HG02870 (cell line): ENCODE measurements around the gene DACH1.

Source experiments
- ATAC-seq: cut with Tn5 transposase; IDR thresholded peaks from one replicate; pipeline ENCODE4 v1.9.1; 2021; ENCODE audit warnings: mild to moderate bottlenecking, moderate library complexity; ENCODE audit not compliant: unreplicated experiment

DACH1 gene

GRCh38 chr13:71632206-71632605 is 234.8 kb downstream of the DACH1 start:
- ATAC-seq = no peak

GRCh38 chr13:71629167-71629566 is 237.8 kb downstream of the DACH1 start:
- no peak for ATAC-seq

- ATAC-seq = no peak
Measured at GRCh38 chr13:71626421-71627117, 240.4 kb downstream of the DACH1 start.

- no peak for ATAC-seq
Measured at GRCh38 chr13:71625694-71626093, 241.3 kb downstream of the DACH1 start.

GRCh38 chr13:71624653-71625600 is 242.1 kb downstream of the DACH1 start:
- no peak for ATAC-seq

- no peak for ATAC-seq
Measured at GRCh38 chr13:71621174-71622124, 245.6 kb downstream of the DACH1 start.

GRCh38 chr13:71619096-71619495 is 247.9 kb downstream of the DACH1 start:
- no peak for ATAC-seq

GRCh38 chr13:71618159-71618558 is 248.8 kb downstream of the DACH1 start:
- no peak for ATAC-seq

GRCh38 chr13:71617265-71617664 is 249.7 kb downstream of the DACH1 start:
- ATAC-seq = no peak

- no peak for ATAC-seq
Measured at GRCh38 chr13:71613066-71613745, 253.8 kb downstream of the DACH1 start.

- ATAC-seq = no peak
Measured at GRCh38 chr13:71611292-71611691, 255.7 kb downstream of the DACH1 start.

- no peak for ATAC-seq
Measured at GRCh38 chr13:71610876-71611275, 256.1 kb downstream of the DACH1 start.

- ATAC-seq = no peak
Measured at GRCh38 chr13:71609271-71609670, 257.7 kb downstream of the DACH1 start.

GRCh38 chr13:71607575-71607974 is 259.4 kb downstream of the DACH1 start:
- no peak for ATAC-seq

GRCh38 chr13:71606818-71607217 is 260.2 kb downstream of the DACH1 start:
- ATAC-seq = no peak

GRCh38 chr13:71605744-71606143 is 261.3 kb downstream of the DACH1 start:
- no peak for ATAC-seq

- ATAC-seq = no peak
Measured at GRCh38 chr13:71603255-71603654, 263.7 kb downstream of the DACH1 start.

- no peak for ATAC-seq
Measured at GRCh38 chr13:71602344-71602743, 264.7 kb downstream of the DACH1 start.

- no peak for ATAC-seq
Measured at GRCh38 chr13:71597150-71597549, 269.9 kb downstream of the DACH1 start.

GRCh38 chr13:71596116-71596515 is 270.9 kb downstream of the DACH1 start:
- ATAC-seq = no peak
